GM21367 (cell line): Measurements from ENCODE around the gene APCDD1.
A peak's percentile ranks its signal among the peaks of the same experiment; 100 is the strongest.
"Not testable (repeated sequence)": the region's sequence is repeated elsewhere in the genome, so short reads cannot be mapped to it uniquely, and the experiment has no call there.

Experiments used
- ATAC-seq: cut with Tn5 transposase; IDR thresholded peaks from one replicate; pipeline ENCODE4 v1.9.1; 2021; ENCODE audit not compliant: unreplicated experiment

Gene APCDD1

DNA sequence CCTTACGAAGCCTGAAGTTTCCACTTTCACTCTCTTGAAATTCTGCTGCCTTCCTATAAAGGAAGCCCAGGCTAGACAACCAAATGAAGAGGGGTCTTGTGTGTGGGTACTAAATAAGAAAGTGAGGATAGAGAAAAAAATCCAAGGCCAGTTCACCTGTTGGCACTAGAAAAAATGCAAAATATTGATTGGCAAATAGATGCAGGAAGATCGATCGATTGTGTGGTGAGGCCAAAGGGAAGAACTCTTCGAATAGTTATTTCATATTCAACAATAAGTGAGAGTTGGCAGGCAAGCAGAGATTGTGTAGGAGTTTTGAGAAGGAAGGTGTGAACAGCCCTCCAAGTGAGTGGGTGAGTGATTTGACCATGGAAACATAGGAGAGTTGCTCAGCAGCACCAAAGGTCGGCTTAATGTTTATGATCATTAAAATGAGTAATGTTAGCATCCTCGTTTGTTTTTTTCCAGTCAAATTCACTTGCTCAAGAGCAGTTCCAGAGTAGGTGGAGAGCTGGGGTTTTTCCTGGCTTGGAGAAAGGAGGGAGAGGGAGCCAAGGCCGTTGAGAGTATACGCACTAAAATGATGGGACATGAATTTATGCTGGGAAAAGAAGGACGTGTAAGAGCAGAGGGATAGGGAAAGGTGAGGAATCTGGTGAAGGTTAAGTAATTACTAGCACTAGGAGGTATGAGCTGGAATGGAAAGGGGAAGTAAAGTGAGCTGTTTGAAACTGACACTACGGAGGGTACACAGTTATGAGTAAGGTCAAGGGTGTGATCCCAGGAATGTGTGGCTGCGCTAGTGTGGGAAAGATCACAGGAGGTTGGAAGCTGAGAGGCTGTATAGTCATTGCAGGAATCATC, 70.3 kb downstream of the APCDD1 start:
- ATAC-seq: no peak

DNA sequence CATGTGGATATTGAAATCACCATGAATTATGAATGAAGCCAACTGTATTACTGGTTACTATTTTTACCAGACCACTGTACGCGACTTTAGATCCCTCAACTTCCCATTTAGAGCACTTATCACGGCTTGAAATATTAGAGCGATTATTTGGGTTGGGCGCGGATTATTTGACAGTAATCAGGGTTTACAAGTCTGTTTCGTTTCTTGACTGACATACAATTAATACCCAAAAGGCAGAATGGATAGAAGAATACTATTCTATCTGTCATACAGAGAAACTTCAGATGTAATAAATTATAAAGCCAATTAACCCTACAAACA, 70.9 kb downstream of the APCDD1 start:
- ATAC-seq: no peak

DNA sequence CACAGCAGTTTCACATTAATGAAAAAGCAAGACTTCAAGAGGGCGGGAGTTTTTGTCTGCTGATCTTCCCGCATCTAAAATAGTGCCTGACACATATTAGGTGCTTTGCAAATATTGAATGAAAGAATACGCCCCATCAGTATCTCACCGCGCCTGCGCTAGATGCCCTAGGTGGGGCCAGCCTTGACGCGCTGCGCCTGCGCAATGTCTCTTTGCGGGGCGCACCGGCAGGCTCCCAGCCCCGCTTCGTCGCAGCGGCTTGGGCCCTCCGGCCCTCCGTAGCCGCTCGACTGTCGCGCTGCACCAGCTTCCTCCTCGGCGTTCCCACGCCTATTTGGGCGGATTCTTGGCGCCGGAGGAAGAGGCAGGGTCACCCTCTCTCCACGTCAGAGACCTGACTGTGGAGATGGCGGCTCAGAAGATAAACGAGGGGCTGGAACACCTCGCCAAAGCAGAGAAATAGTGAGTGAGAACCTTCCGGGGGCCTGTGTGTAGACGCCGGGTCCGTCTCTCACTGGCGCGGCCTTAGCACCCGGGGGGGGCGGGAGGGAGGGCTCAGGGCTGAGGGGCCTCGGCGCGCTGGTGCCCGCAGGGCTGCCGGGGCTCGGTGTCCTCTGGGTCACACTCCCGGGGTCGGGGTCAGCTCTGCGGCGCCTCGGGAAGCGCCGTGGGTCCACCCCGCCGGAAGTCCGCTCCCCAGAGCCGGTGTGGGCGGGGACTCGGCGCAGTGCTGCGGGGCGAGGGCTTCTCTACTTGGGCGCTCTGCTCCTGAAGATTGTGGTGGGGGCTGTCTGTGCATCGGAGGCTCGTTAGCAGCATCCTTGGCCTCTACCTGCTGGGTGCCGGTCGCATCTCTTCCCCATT, 71.5 kb downstream of the APCDD1 start, which contains the start of gene NAPG:
NAPG (plus strand) TSS at position 331 of the 864 bp plus-strand sequence; CDS start at position 407, 76 bp downstream.
- peak; percentile 64 for ATAC-seq

DNA sequence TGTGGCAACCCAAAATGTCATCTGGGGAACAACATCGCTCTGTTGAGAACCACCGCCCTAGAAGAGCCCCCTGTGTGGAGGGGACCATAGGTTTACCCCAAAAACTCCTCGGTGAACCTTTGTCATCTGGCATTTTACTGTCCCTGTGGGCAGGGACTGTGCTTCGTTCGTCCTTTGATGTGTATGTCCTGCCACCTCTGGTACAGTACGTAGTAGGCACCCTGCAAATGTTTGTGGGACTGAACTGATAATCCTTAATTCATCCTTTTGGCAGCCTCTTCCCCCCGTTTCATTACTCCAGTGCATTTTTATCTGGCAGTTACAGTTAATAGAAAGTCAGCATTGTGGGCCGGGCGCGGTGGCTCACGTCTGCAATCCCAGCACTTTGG, 72.1 kb downstream of the APCDD1 start:
- no peak for ATAC-seq

DNA sequence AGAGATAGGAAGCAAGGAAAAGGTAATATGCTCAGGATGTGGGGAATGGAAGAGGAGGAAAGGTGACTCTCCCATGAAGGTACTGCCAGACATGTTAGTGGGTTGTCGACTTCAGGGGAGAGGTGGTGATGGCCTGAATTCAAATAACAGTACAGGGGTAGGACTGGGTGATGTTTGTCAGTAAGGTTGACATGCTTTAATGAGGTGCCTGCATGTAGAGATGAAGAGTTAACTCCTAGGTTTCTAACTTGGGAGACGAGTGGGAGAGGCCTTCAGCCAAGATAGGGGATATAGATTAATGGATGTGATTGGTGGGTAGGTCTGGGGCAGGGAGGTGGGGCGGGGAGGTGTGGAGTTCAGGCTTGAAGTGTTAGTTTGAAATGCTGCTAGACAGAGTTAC, 74.0 kb downstream of the APCDD1 start:
- ATAC-seq: no peak

DNA sequence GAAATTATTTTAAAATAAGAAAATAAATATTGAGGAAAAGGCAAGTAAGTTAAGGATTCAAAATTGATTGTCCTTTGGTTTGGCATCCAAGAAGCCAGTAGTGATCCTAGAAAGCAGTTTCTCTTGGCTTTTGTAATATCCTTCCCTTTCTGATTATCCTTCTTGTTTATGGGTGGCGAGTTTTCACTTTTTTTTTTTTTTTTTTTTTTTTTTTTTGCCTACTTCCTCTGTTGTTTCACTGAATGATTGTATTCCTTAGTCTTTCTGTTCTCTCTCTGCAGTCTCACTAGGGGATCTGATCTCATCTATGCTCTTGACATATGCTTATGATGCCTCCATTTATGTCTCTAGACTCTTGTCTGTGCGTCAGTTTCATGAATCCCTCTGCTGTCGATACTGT, 75.6 kb downstream of the APCDD1 start:
- no peak for ATAC-seq

DNA sequence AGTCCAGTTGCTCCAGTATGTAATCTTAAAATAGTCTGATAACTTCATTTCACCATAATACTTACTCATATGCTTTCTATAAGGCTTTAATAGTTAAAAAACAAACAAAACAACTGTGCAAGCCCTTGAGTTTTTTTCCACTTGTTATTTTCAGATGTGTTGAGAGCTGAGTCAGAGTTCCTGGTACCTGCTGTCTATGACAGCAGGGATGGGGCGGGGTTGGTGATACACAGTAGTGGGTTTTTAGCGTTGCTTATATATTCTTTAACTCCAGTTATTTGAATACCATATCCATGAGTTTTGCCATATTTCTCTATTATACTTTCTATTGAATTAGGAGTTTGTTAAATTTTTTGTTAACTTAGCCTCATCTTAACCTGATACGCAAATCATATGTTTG, 76.4 kb downstream of the APCDD1 start:
- no peak for ATAC-seq

DNA sequence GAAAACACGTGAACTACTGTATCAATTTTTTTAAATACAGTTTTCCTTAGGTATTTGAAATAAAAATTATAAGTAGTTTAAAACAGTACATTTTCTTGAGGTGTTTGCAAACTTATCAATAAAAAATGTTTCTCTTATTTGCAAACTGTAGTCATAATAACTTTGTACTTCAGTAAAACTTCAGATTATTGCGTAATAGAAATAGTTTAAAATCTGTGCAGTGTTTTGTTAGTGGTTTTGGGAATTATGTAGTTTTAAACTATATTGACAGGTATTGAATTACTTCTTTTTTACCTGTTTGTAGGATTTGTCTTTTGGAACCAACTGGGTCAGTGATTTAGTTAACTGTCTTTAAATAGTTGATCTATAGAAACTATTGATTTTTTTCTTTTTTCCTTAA, 78.7 kb downstream of the APCDD1 start:
- no peak for ATAC-seq

DNA sequence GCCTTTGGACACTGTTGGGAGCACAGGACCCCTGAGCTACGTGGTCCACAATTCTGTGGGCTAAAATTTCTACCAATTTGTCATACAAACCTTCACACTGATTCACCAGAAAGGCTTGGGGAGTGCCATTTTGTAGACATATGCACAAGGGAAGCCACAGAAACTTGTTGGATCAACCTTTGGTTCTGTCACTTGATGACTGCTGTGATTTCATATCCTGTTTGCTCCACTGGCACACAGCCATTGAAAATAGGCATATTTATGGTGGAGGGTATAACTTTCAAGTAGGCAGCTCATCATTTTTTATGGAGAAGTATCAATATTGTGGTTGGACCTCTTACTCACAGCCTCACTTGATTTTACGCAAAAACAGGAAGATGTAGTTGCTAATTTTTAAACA, 81.8 kb downstream of the APCDD1 start:
- ATAC-seq: no peak

DNA sequence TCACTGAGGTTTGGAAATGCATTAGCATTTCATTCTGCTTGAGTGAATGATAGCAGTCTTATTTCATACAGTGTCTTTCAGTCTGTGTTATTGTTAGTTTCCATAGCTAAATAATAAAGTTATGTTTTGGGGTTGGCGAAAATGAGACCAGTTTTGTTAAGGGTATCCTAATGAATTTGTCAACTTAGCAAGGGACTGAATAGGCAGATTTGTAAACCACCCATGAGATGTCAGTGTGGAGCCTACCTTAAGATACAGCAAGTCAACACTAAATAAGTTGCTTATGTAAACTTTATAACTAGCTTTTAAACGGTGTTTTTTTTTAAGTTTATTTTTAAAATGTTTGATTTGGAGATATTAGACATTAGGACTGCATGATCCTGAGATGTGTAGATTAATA, 83.3 kb downstream of the APCDD1 start:
- no peak for ATAC-seq

DNA sequence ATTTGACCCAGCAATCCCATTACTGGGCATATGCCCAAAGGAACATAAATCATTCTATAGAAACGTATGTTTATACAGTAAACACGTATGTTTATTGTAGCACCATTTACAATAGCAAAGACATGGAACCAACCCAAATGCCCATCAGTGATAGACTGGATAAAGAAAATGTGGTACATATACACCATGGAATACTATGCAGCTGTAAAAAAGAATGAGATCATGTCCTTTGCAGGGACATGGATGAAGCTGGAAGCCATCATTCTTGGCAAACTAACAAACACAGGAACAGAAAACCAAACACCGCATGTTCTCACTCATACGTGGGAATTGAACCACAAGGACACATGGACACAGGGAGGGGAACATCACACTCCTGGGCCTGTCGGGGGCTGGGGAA, 84.7 kb downstream of the APCDD1 start:
- not testable (repeated sequence) for ATAC-seq
